DMS 273 (cell line): ENCODE data around the gene SRMS.
A peak's percentile ranks its signal among the peaks of the same experiment; 100 is the strongest.
"Not testable (repeated sequence)": the region's sequence is repeated elsewhere in the genome, so short reads cannot be mapped to it uniquely, and the experiment has no call there.

Source experiments
- DNase-seq: peaks from one replicate; lab custom pipeline; 2025; ENCODE audit not compliant: unreplicated experiment; lab: John Stamatoyannopoulos, UW

Gene SRMS

DNA sequence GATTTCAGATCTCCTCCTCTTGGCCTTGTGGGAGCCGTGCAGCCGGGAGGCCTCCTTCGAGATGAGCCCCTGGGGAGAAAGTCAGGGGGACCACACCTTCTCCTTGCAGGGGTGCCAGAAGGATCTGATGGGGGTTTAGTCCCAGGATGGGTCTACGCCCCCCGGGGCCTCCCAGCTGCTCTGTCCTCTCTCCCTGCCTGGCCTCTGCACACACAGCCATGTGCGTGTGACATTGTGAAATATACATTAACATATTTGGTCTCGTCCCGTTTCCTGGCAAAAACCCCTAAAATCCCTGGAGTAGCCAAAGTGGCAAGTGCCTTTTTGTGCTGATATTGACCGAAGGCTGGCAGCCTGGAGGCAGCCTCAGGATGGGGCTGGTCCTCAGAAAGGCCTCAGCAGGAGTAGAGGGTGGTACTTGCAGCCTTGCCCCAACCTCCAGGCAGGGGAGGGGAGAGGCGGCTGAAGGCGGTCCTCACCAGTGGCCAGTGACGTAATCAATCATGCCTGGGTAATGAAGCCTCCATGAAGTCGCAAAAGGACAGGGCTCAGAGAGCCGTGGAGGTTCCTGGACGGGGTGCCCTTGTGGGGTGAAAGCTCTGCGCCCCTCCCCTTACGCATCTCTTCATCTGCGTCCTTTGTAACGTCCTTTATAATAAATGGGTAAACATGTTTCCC lies 31.6 kb upstream of the SRMS start:
- DNase-seq, result no peak

DNA sequence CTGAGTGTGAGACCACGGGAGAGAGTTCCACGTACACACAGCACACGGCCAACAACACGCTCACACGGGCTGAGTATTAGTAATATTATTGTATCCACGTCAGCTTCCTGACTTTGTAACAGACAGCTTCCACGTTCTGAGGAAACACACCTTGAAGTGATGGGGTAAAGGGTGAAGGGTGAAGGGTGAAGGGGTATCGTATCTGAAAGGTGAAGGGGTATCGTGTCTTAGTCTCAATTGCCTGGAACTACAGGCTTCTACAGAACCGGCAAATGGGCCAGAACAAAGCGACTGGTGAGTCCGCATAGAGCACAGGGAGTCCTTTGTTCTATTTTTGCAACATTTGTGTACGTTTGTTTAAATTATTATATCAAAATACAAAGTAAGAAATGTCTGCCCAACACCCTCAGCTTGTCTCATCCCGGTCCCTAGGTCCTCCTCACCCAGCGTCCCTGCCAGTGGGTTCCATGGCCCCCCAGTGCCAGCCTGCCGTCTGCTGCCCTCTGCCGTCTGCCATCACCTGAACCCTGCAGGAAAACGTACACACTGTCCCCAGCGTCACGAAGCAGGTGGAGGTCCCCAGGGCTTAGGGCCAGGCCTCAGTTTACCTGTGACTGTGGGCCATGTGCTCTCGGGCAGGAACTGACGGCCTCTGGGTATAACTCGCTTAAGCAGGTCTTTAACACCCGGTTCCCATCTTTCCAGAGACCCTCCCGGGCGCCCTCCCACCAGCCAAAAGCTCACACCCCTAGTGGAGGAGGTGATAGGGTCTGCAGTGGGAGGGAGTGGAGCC lies 30.9 kb upstream of the SRMS start:
- DNase-seq, result no peak

DNA sequence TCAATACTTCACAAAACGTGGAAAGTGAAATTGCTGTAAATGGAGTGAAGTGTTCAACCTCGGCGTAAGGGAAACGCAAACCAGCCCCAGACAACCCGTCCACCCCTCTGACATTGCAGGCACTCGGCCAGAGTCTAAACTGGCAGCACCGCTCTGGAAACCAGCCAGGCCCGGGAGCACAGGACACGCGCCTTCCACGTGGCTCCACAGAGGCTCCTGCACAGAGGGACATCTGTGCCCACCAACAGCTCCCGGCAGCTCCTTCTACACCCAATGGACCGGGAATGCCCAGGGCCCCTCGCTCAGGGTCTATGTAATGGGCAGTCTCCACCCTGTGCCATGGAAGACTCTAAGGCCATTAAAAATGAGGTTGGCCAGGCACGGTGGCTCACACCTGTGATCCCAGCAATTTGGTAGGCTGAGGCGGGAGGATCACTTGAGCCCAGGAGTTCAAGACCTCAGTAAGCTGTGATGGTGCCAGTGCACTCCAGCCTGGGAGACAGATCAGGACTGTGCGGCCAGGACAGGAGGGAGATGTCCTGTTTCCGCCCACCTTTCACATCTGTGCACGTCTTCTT lies 29.9 kb upstream of the SRMS start:
- DNase-seq, result peak; percentile 67

- no peak for DNase-seq
Observed at GRCh38 chr20:63576311-63576710, 28.8 kb upstream of the SRMS start.

GRCh38 chr20:63574829-63575743 lies 27.5 kb upstream of the SRMS start:
- no peak for DNase-seq

- DNase-seq, result peak; percentile 84
Observed at GRCh38 chr20:63574156-63574828, 26.7 kb upstream of the SRMS start, which contains the start of gene HELZ2. Gene HELZ2, minus strand, starts transcription at chr20:63574239. Its CDS starts 1,854 bp downstream, at chr20:63572385.

DNA sequence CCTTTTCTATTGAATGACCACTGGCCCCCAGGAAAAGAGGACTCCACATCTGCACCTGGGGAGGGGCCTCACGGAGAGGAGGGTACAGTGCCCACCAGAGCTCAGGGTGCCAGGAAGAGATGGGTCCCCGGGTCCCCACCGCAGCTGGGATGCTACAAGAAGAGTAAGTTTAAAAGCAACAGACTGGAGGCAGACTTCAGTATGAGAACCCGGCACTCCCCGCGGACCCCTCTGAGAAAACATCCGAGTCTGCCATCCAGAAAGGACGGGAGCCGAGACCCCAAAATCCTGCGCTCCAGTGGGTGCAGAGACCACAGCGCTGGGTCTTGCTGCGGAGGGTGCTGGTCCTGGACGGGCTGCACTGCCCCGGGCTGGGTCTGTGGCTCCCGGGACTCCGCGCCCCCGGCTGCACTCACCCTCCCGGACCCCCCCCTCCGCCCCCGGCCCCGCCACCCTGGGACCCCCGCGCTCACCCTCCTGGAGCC lies 26.1 kb upstream of the SRMS start:
- no peak for DNase-seq

DNA sequence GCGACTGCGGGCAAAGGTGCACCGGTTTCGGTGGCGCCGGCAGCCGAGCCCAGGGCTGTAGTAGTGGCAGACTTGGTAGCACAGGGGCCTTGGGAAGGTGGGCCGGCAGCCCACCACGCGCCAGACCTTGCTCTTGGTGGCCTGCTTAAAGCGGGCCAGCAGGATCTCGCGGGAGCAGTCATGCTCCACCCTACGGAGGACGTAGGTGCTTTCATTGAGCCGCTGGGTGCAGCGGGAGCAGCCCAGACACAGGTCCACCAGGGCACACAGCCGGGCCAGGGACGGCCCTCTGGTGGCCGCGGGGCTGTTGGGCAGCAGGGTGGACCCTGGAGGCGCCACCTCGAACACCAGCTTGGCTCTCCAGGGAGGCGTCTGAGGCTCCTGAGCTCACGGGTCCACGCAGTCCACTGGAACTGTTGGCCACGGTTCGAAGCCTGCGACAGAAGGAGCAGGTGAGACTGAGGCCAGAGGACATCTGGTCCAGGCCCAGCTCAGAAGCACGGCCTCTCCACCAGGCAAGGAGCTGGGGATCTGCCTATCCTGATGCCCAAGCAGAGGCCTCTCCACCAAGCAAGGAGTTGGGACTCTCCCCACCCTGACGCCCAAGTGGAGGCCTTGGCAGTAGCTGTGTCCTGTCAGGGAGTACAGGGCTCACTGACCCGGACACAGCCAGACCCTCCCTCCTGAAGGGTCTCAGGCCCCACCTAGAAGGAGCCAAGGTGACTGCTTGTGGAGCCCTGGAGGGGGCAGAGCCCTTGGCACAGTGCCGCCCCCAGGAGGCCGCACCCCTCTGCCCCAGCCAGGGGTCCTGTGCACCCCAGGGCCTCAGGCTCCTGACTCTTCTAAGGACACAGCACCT lies 25.5 kb upstream of the SRMS start:
- no peak for DNase-seq

GRCh38 chr20:63572071-63572787 lies 24.7 kb upstream of the SRMS start:
- DNase-seq, result no peak

- not testable (repeated sequence) for DNase-seq
Observed at GRCh38 chr20:63571087-63571478, 23.5 kb upstream of the SRMS start.

DNA sequence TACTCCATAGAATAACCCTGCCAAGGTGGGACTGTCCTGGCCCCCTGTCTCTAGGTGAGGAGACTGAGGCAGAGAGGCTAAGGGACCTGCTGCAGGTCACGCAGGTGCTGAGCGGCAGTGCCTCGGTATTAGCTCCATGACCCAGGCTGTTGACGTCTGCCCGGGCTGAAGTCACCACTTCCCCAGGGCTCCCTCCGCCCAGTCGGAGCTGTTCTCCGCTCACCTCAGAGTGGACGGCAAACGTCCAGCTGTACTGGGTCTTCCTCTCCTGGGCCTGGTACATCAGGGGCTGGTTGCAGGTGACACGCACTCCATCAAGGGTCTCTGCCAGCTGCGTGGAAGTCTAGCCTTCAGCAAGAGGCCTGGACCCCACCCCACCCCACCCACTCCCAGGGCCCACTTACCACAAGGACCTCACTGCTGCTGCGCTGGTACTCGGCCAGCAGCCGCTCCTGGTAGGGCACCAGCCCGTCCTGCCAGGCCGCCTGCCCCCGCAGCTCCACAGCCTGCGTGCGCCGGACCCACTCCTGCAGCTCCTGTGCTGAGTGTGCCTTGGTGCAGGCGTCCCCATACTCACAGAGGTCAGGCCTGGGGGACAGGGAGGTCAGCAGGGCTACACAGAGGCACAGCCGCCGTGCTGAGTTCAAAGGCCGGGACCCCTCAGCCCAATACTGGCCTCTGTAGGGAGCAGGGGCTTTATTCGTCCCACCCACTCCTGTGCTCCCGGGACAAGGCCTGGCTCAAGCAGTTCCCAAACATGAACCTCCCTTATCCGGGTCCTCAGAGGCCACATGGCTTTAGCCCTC lies 22.9 kb upstream of the SRMS start:
- DNase-seq, result no peak

DNA sequence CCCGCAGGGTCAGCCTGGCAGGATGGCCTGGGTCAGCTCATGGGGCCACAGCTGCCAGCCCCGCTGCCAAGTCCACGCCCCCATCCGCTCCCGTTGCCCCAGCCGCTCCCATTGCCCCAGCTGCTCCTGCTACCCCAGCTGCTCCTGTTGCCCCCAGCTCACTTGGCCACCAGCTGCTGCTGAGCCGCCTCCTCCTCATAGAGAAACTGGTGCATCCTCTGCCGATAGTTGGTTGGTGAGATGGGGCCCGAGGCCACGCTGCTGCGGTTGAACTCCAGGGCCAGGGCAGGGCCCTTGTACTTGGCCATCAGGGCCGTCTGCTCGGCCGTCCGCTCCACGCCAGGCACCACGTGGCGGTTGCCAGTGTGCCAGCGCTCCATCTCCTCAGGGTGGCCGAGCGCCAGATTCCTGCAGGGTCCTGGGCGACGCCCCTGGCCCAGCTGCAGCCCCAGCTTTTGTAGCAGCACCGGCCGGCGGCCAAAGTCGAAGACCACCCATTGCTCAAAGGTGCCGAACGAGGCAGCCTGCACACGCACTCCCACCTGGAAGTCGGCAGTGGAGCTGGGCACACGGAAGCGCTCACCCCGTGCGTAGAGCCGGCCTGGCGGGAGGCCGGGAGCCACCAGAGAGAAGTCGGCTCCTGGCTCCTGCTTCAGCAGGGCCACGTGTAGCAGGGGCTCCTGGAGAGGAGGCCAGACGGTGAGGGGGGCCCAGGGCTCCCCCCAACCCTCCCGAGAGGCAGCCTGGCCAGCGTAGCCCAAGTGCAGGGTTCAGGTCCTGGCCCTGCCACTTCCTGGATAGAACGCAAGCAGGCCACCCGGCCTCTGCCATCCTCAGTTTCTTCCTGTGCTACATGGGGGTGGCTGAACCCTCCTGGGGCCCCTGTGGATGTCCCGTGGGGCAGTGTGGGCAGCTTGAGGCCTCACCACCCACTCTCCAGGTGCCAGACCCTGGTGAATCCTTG lies 21.7 kb upstream of the SRMS start:
- peak; percentile 47 for DNase-seq

- DNase-seq, result no peak
Observed at GRCh38 chr20:63568170-63568981, 20.8 kb upstream of the SRMS start.

DNA sequence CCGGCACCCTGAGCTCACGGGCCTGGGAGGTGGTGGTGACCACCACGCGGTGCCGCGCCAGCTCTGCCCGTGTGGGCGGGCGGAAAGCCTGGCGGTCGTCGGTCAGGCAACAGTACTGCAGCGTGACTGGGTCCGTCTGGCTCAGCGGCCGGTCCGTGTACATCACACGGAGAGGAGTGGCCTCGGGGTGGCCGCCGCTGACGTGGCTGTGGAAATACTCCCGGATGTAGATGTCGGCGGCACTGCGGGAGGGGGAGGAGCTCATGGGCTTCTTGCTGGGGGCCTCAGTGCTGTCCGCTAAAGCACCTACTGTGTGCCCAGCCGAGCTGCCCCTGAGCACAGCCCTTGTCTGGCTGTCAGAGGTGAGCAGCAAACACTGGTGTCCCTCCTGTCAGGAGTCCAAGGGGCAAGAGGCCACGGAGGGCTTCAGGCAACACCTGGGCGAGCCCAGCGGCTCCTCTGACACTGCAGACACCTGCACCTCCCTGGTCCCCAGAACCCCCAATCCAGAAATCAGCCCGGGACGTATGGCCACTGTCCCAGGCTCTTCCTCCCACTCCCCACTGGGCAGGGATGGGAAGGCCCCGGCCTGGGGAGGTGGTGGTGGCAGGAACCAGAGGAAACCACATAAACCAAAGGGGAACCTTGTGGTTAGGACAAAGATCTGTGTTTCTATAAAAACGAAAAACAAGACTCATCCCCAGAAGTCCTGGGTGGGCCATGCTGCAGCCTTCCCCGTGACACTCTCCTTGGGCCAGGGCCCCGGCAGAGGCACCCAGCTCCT lies 20.0 kb upstream of the SRMS start:
- DNase-seq, result no peak

DNA sequence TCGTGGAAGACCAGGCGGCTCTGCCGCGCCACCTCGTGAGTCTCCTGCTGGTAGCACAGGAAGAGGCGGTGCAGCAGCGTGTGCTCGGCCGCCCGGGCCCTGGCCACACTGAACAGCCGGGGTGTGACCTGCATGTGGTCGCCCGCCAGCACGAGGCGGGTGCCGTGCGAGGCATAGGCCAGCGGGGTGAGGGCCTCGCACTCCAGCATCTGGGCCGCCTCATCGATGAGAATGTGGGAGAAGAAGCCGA lies 19.5 kb upstream of the SRMS start:
- DNase-seq, result no peak
